IPS DF 6.9 (cell line): ENCODE data around the gene SYPL1.

Experiments
- DNase-seq: peaks from one replicate; pipeline ENCODE4 v3.0.0-alpha.2; 2013; ENCODE audit warnings: low read depth, low spot score
- H3K27ac ChIP-seq: one replicate; pipeline ENCODE4 v1.5.1; 2013; ENCODE audit warnings: low read length, control low read depth
- H3K27me3 ChIP-seq: 2 replicates; pipeline ENCODE4 v1.6.1; 2013; ENCODE audit warnings: mild to moderate bottlenecking, low read length; ENCODE audit not compliant: control insufficient read depth, insufficient read depth
- H3K36me3 ChIP-seq: 2 replicates; pipeline ENCODE4 v1.6.1; 2013; ENCODE audit warnings: low read length; ENCODE audit not compliant: control insufficient read depth, insufficient read depth
- H3K4me1 ChIP-seq: 2 replicates; pipeline ENCODE4 v1.6.1; 2013; ENCODE audit warnings: low read length; ENCODE audit not compliant: control insufficient read depth, insufficient read depth
- H3K4me3 ChIP-seq: 2 replicates; pipeline ENCODE4 v1.5.1; 2013; ENCODE audit warnings: mild to moderate bottlenecking, low read length
- H3K9me3 ChIP-seq: 2 replicates; pipeline ENCODE4 v1.6.1; 2013; ENCODE audit warnings: low read length, inconsistent platforms; ENCODE audit not compliant: control insufficient read depth, insufficient read depth
- WGBS: extraction: QIAGEN DNeasy Blood & Tissue Kit; methylation state at CpG from one replicate; pipeline ENCODE4 v1.1.7; 2013; ENCODE audit warnings: mixed read lengths, missing lambda C conversion rate; ENCODE audit not compliant: insufficient read length, insufficient coverage; 5-methylcytosine and 5-hydroxymethylcytosine counted together

SYPL1 gene

DNA sequence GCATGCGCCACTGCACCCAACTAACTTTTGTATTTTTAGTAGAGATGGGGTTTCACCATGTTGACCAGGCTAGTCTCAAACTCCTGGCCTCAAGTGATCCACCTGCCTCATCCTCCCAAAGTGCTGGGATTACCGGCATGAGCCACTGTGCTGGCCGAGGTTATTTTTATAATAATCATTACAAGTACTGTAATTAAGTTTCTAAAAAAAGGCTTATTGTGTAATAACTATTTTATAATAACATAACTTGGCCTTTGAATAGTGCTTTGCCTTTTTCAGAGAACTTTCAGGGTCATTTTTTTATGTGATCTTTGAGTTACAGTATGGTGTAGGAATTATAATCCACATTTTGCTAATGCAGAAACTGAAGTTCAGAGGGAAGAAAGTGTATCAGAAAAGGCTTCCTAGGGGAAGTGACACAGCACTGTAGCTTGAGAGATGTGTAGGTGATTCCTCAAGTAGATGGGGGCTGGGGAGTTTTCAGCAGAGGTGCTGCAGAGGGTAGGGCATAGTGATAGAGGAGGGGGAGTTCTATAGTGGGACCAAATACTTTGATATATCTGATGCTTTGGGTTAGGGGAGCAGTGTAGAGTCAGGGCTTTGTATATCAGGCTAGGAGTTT lies 9.2 kb upstream of the SYPL1 start:
- Histone ChIP-seq H3K4me1 (peaks cover 3% of the 10 kb centered on the region; the same call in 1 of the 2 replicates), H3K36me3 (no peaks in the 10 kb centered on the region), H3K27me3 (no peaks in the 10 kb centered on the region), H3K9me3 (no peaks in the 10 kb centered on the region), H3K4me3 (no peak overlapping the region), H3K27ac (no peak overlapping the region)
- WGBS: no CpG with 5 or more reads among the region's 3 CpGs
- no peak for DNase-seq

DNA sequence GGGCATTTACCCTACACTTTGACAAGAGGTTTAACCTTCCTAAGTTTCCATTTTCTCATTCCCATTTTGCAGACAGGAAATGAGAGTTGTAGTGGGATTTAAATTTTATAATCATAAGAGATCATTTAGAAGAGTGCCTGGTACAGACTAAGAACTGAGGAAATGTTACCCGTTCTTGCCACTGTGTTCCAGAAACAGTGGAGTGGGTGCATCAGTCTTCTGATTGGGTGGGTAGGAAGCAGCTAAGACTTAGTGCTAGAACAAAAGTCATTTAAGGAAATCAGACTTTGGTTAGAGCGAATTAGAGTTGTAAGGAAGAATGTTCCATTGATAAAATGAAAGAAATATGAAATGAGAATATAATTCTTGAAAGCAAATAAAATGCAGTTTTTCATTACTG lies 8.4 kb upstream of the SYPL1 start:
- DNase-seq: no peak
- H3K4me3 ChIP-seq: no peak overlapping the region
- H3K27me3 ChIP-seq: no peaks in the 10 kb centered on the region
- H3K9me3 ChIP-seq: no peaks in the 10 kb centered on the region
- H3K4me1 ChIP-seq: peaks cover 3% of the 10 kb centered on the region; the same call in 1 of the 2 replicates
- no peak overlapping the region for H3K27ac ChIP-seq
- WGBS: 100% methylated on average over 1 of the region's 2 CpGs
- no peaks in the 10 kb centered on the region for H3K36me3 ChIP-seq

DNA sequence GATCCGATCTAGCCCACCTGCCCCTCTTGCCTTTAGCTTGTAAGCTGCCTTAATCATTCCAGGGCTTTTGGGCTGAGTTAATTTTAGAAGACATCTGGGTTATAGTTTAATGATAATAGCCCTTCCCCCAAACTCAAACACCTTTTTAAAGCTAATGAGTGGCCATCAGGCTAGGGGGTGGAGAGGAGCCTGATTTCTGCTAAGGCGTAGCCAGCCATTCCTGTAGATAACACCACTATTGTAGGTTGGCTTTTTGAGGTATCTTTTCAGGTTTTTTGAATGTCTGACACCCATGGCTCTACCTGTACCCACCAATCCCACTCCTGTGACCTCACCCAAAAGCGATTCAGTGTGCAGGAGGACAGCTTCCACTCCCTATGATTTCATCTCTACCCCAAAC lies 7.6 kb upstream of the SYPL1 start:
- Histone ChIP-seq H3K4me1 (peaks cover 3% of the 10 kb centered on the region; the same call in 1 of the 2 replicates), H3K9me3 (no peaks in the 10 kb centered on the region), H3K4me3 (no peak overlapping the region), H3K36me3 (no peaks in the 10 kb centered on the region), H3K27ac (no peak overlapping the region), H3K27me3 (no peaks in the 10 kb centered on the region)
- no peak for DNase-seq
- WGBS: no CpG with 5 or more reads among the region's 3 CpGs

DNA sequence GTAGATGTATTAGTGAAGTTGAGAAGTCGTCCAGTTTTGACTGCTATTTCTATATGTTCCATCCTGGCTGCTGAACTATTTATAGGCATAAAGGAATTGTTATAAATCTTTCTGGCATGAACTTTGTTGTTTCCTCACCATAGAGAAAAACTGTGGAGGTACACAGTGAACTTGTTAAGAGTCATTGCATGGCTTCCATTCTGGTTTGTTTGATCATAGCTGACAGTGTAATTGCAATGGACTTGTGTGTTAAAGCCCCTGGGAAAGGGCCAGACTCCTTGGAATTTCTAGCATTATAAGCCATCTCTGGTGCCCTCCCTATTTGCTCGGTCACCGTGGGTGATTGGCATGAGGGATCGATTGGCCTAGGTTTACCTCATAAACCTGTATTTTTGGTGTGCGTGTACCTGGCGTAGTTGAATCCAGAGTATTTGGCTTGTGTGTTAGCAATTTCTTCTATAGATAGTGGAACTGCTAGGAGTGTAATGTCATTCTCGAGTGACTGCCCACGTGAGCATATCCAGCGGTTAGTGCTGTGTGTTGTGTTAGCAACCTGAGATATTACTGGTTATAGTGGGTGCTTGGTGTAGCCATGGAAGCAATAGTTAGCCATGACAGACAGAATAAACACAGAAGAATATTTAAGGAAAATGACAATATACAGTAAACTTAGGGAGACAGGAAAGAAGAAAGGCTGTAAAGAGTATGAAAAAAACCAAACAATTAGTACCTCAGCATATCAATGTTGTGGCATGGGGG lies 5.9 kb upstream of the SYPL1 start:
- peaks cover 3% of the 10 kb centered on the region; the same call in 1 of the 2 replicates for H3K4me1 ChIP-seq
- DNase-seq: no peak
- H3K27ac ChIP-seq: no peak overlapping the region
- H3K27me3 ChIP-seq: no peaks in the 10 kb centered on the region
- H3K36me3 ChIP-seq: no peaks in the 10 kb centered on the region
- no peak overlapping the region for H3K4me3 ChIP-seq
- WGBS: 100% methylated on average over 1 of the region's 9 CpGs
- H3K9me3 ChIP-seq: no peaks in the 10 kb centered on the region

DNA sequence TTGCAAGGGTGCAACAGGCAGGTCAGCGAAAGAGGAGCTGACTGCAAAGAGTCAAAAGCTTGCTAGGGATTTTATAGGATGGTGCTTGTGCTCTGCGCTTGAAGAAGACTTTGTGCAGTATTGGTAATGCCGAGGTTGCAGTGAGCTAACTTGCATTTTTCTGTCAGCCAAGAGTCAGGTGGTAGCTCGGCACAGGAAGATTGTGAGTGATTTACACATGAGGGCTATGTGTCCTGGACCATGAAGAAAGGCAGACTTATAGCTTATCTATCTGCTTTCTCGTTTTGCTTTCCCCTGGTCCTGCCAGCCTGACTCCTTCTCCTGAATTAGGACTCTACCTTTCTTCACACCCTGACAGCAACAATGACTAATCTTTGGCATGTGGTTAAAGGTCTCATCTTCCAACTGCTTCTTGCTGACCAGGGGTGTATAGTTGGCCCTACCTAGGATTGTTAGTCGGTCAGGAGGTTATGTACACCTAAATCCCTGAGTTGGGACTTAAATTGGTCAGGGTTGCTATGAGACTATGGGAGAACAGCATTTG lies 4.1 kb upstream of the SYPL1 start:
- H3K9me3 ChIP-seq: no peaks in the 10 kb centered on the region
- WGBS: no CpG with 5 or more reads among the region's 6 CpGs
- DNase-seq: no peak
- H3K27ac ChIP-seq: no peak overlapping the region
- no peaks in the 10 kb centered on the region for H3K27me3 ChIP-seq
- no peak overlapping the region for H3K4me3 ChIP-seq
- H3K36me3 ChIP-seq: no peaks in the 10 kb centered on the region
- H3K4me1 ChIP-seq: peaks cover 3% of the 10 kb centered on the region; the same call in 1 of the 2 replicates

DNA sequence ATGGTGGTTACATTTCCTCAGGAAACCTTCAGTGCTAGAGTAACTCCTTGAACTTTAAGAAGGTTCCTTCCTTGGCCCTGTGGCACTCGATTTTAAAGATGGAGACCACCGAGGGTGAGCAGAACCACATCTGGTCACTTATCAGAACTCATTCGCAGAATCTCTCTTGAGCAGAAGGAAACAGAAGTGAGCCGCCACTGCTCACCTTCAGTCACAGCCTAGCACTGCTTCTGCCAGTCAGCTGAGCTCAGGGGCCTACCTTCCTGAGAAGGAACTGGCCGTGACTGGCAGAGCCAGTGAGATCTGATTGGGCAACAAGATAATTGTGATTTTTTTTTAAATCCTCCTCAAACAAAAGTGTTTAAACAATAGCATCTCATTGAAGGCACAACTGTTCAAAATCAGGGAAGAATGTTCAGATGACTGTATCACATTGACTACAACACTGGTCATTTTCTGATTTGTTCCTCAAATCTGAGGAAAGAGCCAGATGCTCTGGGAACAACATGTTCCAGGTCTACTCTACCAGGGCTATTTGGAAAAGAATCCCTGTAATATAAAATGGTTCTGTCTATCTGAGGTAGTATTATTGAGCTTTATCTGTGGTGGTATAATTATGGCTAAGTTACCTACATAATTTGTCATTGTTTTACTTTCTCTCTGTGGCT lies 2.7 kb upstream of the SYPL1 start:
- Histone ChIP-seq H3K9me3 (no peaks in the 10 kb centered on the region), H3K36me3 (no peaks in the 10 kb centered on the region), H3K4me3 (no peak overlapping the region), H3K27ac (no peak overlapping the region), H3K27me3 (no peaks in the 10 kb centered on the region), H3K4me1 (peaks cover 2% of the 10 kb centered on the region; the same call in 1 of the 2 replicates)
- no CpG with 5 or more reads among the region's 5 CpGs for WGBS
- no peak for DNase-seq

DNA sequence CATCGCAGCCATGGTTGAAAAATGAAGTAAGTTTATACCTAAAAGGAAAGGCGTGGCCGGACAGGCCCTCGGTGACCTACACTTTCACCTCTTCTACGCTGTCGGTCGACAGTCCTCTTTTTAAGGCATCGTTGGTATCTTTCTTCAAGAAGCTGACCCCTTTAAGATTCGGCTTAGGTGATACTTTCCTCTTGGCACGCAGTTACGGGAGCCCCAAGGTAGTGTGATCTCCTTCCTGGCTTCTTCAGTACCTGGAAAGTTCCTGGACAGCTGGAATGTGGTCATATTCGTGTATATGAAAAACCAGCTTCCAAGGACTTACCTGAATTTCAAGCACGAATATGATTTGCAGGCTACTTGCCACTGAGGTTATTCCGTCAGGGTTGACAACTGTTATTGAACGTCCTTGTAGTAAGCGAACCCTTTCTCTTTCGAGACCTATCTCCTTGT lies 885 bp upstream of the SYPL1 start:
- H3K36me3 ChIP-seq: no peaks in the 10 kb centered on the region
- no peaks in the 10 kb centered on the region for H3K27me3 ChIP-seq
- H3K4me1 ChIP-seq: no peaks in the 10 kb centered on the region; the same call in 1 of the 2 replicates
- H3K27ac ChIP-seq: no peak overlapping the region
- H3K4me3 ChIP-seq: no peak overlapping the region; the same call in 1 of the 2 replicates
- no peak for DNase-seq
- no CpG with 5 or more reads among the region's 17 CpGs for WGBS
- no peaks in the 10 kb centered on the region for H3K9me3 ChIP-seq

DNA sequence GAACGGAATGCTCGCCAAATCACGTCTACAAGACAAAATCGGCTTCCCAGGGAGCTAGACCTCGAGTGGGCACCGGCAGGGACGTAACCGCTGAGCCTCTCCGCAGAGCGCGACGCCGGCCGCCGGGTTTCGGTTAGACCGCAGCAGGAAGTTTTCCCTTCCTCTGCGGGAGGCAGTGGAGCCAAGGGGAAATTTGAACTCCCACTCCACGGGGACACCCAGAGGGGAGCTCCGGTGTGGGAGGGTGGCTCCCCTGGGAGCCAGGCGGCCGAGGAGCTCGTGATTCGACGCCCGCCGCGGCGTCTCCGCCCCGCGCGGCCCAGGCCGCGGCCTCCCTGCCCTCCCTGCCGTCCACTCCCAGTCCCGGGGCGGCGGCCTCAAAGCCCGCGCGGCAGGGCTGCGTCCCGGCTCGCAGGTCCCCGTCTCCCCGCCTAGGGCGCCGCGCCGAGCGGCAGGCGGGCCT lies 426 bp downstream of the SYPL1 start:
- Histone ChIP-seq H3K36me3 (no peaks in the 10 kb centered on the region), H3K4me3 (peak overlapping the region; percentile 94), H3K27ac (no peak overlapping the region), H3K27me3 (no peaks in the 10 kb centered on the region), H3K9me3 (no peaks in the 10 kb centered on the region), H3K4me1 (no peaks in the 10 kb centered on the region; the same call in 1 of the 2 replicates)
- WGBS: no CpG with 5 or more reads among the region's 53 CpGs
- DNase-seq: no peak

DNA sequence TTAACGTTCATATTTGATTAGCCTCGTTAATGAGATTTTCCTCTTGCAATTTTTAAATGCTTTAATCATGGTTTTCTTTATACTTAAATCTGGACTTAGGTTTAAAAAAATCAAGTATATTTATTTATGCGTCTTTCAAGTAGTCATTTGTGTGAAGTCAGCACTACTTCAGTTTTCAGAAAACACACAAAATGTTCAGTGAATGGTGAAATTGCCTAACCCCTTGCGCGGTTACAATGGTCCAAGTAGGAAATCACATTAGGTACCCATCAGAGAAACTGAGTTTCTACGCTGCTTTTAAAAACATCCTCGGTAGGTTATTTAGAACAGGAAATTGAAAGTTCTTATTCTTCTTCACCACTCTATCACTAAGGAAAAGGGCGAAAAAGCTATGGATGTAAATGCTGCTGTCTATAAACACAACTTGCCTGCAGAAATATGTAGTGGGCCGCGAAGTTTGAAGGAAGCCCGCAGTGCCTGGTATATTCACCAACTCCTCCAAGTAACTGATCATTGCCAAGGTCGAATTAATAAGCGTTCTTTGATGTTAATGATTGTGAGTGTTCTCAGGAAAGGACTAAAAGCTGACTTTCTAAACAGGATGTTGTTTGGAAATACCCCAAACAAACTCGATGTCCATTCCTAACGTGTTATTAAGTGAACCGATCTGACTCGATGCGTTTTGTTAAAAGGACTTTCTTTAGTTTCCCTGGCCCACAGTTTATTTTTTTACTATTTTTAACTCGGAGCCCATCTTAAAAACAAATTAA lies 1.0 kb downstream of the SYPL1 start:
- H3K9me3 ChIP-seq: no peaks in the 10 kb centered on the region
- H3K4me3 ChIP-seq: peak overlapping the region; percentile 94; the same call in 1 of the 2 replicates
- no peaks in the 10 kb centered on the region for H3K36me3 ChIP-seq
- no peaks in the 10 kb centered on the region; the same call in 1 of the 2 replicates for H3K4me1 ChIP-seq
- no peak overlapping the region for H3K27ac ChIP-seq
- no peak for DNase-seq
- no CpG with 5 or more reads among the region's 19 CpGs for WGBS
- no peaks in the 10 kb centered on the region for H3K27me3 ChIP-seq

DNA sequence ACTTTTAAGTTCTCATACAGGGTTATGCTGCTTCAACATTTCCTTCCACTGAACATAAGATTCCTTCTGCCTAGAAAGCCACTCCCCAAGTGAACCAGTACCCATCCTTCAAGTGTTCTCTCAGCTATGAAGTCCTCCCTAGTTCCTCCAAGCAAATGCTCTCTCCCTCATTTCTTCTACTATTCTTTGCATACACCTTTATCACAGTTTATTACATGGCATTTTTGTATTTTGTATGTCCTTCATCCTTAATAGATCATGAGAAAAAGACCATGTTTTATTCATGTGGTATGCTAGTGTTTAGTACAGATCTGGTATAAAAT lies 1.9 kb downstream of the SYPL1 start:
- no peak overlapping the region for H3K27ac ChIP-seq
- H3K4me1 ChIP-seq: no peaks in the 10 kb centered on the region; the same call in 1 of the 2 replicates
- no peaks in the 10 kb centered on the region for H3K9me3 ChIP-seq
- no peaks in the 10 kb centered on the region for H3K27me3 ChIP-seq
- no peak for DNase-seq
- no peak overlapping the region for H3K4me3 ChIP-seq
- no peaks in the 10 kb centered on the region for H3K36me3 ChIP-seq
